Nucleus accumbens (tissue), 56 donors: ENCODE results near the gene PLCB1.

ENCODE experiments used
- DNase-seq, 56 donors: peaks; one replicate each; lab custom pipeline; 2025; lab: John Stamatoyannopoulos, UW

The PLCB1 gene

GRCh38 chr20:8291873-8292272 is 159.8 kb downstream of the PLCB1 start:
- DNase-seq: no peak

GRCh38 chr20:8292793-8293192 is 160.7 kb downstream of the PLCB1 start:
- DNase-seq: no peak

- no peak for DNase-seq
These were observed 161.7 kb downstream of the PLCB1 start for GRCh38 chr20:8293750-8294149.

- DNase-seq: no peak
These were observed 164.5 kb downstream of the PLCB1 start for GRCh38 chr20:8296536-8296935.

GRCh38 chr20:8298426-8299043 is 166.5 kb downstream of the PLCB1 start:
- DNase-seq: no peak

- DNase-seq: no peak
These were observed 167.9 kb downstream of the PLCB1 start for GRCh38 chr20:8299921-8300320.

- DNase-seq: no peak
These were observed 169.6 kb downstream of the PLCB1 start for GRCh38 chr20:8301655-8302054.

GRCh38 chr20:8303651-8304050 is 171.6 kb downstream of the PLCB1 start:
- no peak for DNase-seq

GRCh38 chr20:8304124-8304816 is 172.2 kb downstream of the PLCB1 start:
- DNase-seq: no peak

- DNase-seq: peak in 2 of 56 donors; percentile 3 to 10
These were observed 173.4 kb downstream of the PLCB1 start for GRCh38 chr20:8305449-8305978.

- DNase-seq: peak in 1 of 56 donors; percentile 4
These were observed 174.9 kb downstream of the PLCB1 start for GRCh38 chr20:8306937-8307336.

GRCh38 chr20:8309634-8310033 is 177.6 kb downstream of the PLCB1 start:
- DNase-seq: peak in 29 of 56 donors; percentile 3 to 74 (median 18)

GRCh38 chr20:8310618-8311017 is 178.6 kb downstream of the PLCB1 start:
- no peak for DNase-seq

- no peak for DNase-seq
These were observed 181.0 kb downstream of the PLCB1 start for GRCh38 chr20:8313073-8313472.

- no peak for DNase-seq
These were observed 183.8 kb downstream of the PLCB1 start for GRCh38 chr20:8315639-8316573.

- DNase-seq: no peak
These were observed 185.4 kb downstream of the PLCB1 start for GRCh38 chr20:8317448-8317847.

- DNase-seq: no peak
These were observed 187.0 kb downstream of the PLCB1 start for GRCh38 chr20:8318965-8319625.

- no peak for DNase-seq
These were observed 188.2 kb downstream of the PLCB1 start for GRCh38 chr20:8320306-8320705.

- DNase-seq: no peak
These were observed 188.9 kb downstream of the PLCB1 start for GRCh38 chr20:8321001-8321400.

- DNase-seq: no peak
These were observed 190.7 kb downstream of the PLCB1 start for GRCh38 chr20:8322662-8323217.
